HEK293T (cell line): ENCODE measurements around the gene MB.

Experiments
- CTCF ChIA-PET: fragments of 350-600 bp; formaldehyde crosslinking; extraction: SDS; loops from one replicate; lab custom pipeline; 2021; ENCODE audit warnings: antibody characterized with exemption, inconsistent platforms; lab: Yijun Ruan, JAX
- POLR2A ChIA-PET: fragments of 350-600 bp; formaldehyde crosslinking; extraction: SDS; loops from one replicate; lab custom pipeline; 2020; ENCODE audit warnings: antibody characterized with exemption, inconsistent platforms; lab: Yijun Ruan, JAX
- DNase-seq: peaks from one replicate; pipeline ENCODE4 v3.0.0; 2012; ENCODE audit warnings: mixed read lengths; ENCODE audit errors: extremely low spot score
- ARNT ChIP-seq: fragments of 450-650 bp; IDR thresholded peaks from 2 replicates; pipeline ENCODE4 v1.6.1; 2017; ENCODE audit warnings: mild to moderate bottlenecking
- BHLHE40 ChIP-seq: fragments of 450-650 bp; IDR thresholded peaks from 2 replicates; pipeline ENCODE4 v1.6.1; 2016; ENCODE audit warnings: mild to moderate bottlenecking, moderate library complexity, borderline replicate concordance
- CTBP1 ChIP-seq: fragments of 450-650 bp; IDR thresholded peaks from 2 replicates; pipeline ENCODE4 v1.6.1; 2016; ENCODE audit warnings: borderline replicate concordance
- ELF4 ChIP-seq: fragments of 450-650 bp; IDR thresholded peaks from 2 replicates; pipeline ENCODE4 v1.6.1; 2017; ENCODE audit warnings: antibody characterized with exemption
- FOXA1 ChIP-seq: fragments of 450-650 bp; IDR thresholded peaks from 2 replicates; pipeline ENCODE4 v1.6.1; 2016; ENCODE audit warnings: mild to moderate bottlenecking
- FOXK2 ChIP-seq: fragments of 450-650 bp; IDR thresholded peaks from 2 replicates; pipeline ENCODE4 v1.6.1; 2016; ENCODE audit warnings: mild to moderate bottlenecking
- FOXM1 ChIP-seq: fragments of 450-650 bp; IDR thresholded peaks from 2 replicates; pipeline ENCODE4 v1.6.1; 2017; ENCODE audit warnings: mild to moderate bottlenecking, borderline replicate concordance
- HDGF ChIP-seq: fragments of 450-650 bp; IDR thresholded peaks from 2 replicates; pipeline ENCODE4 v1.6.1; 2017; ENCODE audit warnings: antibody characterized with exemption, borderline replicate concordance
- L3MBTL2 ChIP-seq: fragments of 450-650 bp; conservative IDR thresholded peaks from 2 replicates; pipeline ENCODE4 v1.6.1; 2016; ENCODE audit warnings: mild to moderate bottlenecking
- LEF1 ChIP-seq: fragments of 450-650 bp; IDR thresholded peaks from 2 replicates; pipeline ENCODE4 v1.6.1; 2017; ENCODE audit warnings: mild to moderate bottlenecking, borderline replicate concordance
- NFRKB ChIP-seq: fragments of 450-650 bp; IDR thresholded peaks from 2 replicates; pipeline ENCODE4 v1.6.1; 2016; ENCODE audit warnings: mild to moderate bottlenecking, moderate library complexity
- PKNOX1 ChIP-seq: fragments of 450-650 bp; IDR thresholded peaks from 2 replicates; pipeline ENCODE4 v1.6.1; 2016
- SP1 ChIP-seq: fragments of 450-650 bp; IDR thresholded peaks from 2 replicates; pipeline ENCODE4 v1.6.1; 2017
- SUZ12 ChIP-seq: fragments of 450-650 bp; IDR thresholded peaks from 2 replicates; pipeline ENCODE4 v1.6.1; 2016; ENCODE audit warnings: mild to moderate bottlenecking
- TARDBP ChIP-seq: fragments of 450-650 bp; IDR thresholded peaks from 2 replicates; pipeline ENCODE4 v1.6.1; 2016
- ZNF384 ChIP-seq: fragments of 450-650 bp; IDR thresholded peaks from 2 replicates; pipeline ENCODE4 v1.6.1; 2016

Gene MB

GRCh38 chr22:35561796-35562526 is 55.2 kb downstream of the MB start:
- TF ChIP-seq HDGF (no peak), CTBP1 (no peak), SP1 (no peak), ARNT (no peak), FOXM1 (no peak), LEF1 (no peak), L3MBTL2 (no peak), PKNOX1 (no peak), SUZ12 (no peak), ELF4 (no peak)
- ChIA-PET POLR2A (no interaction called here), CTCF (no interaction called here)
- peak; percentile 46 for DNase-seq

DNA sequence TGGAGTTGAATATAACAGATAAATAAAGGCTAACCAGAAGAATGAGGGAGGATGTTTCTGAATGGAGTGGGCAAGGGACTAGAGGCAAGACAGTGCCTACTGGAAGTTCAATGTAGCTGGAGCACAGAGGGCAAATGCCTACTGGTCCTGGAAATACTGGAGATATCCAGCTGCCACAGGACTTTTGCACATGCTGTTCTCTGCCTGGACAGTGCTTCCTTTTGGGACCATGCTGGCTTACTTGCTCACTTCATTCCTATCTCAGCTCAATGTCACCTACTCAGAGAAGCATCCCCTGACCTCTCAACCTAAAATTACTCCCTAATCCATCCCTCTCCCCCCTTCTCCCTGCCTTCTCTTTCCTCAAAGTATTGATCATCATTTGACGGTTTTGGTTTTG is 56.3 kb downstream of the MB start:
- POLR2A ChIA-PET = no interaction called here
- CTCF ChIA-PET = interaction anchor here (0.8 kb wide), 1 partner anchor 19 kb away, joined by 3 read pairs; no protein-coding TSS in a partner anchor
- TF ChIP-seq NFRKB (no peak), TARDBP (no peak), FOXM1 (no peak), PKNOX1 (no peak), SUZ12 (no peak), SP1 (no peak), L3MBTL2 (no peak), HDGF (no peak), ARNT (no peak), FOXA1 (no peak), CTBP1 (no peak), ZNF384 (no peak), LEF1 (no peak)

DNA sequence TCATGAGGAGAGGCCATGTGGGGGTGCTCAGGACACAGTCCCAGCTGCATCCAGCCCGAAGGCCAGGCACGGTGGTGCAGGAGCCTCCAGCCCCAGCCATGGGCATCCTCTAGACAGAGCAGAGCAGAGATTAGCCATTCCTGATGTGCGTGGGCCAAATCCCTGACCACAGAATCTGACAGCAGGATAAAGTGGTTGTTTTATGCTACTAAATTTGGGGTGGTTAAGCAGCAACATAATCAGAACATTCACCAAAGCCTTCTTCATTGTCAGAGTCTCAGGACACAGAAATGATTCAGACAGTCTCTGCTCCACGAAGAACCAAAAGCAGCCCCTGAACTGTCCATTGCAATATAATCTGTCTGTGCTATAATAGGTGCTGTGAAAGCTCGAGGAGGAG is 56.8 kb downstream of the MB start:
- no peak for TF ChIP-seq SUZ12
- no peak for TF ChIP-seq LEF1
- TF ChIP-seq L3MBTL2 = no peak
- no peak for TF ChIP-seq CTBP1
- no peak for TF ChIP-seq ZNF384
- DNase-seq = no peak
- POLR2A ChIA-PET = no interaction called here
- CTCF ChIA-PET = interaction anchor here (0.8 kb wide), 1 partner anchor 19 kb away, joined by 3 read pairs; no protein-coding TSS in a partner anchor

More for the DNA sequence above, 56.3 kb downstream of the MB start:
- DNase-seq = no peak

GRCh38 chr22:35559354-35560005 is 57.6 kb downstream of the MB start:
- no peak for DNase-seq
- ChIA-PET CTCF (no interaction called here), POLR2A (no interaction called here)
- TF ChIP-seq HDGF (no peak), SP1 (no peak), BHLHE40 (no peak), FOXK2 (no peak), SUZ12 (no peak), NFRKB (no peak), ARNT (no peak), PKNOX1 (no peak), ZNF384 (no peak), FOXA1 (no peak), CTBP1 (no peak), TARDBP (no peak), ELF4 (no peak)

GRCh38 chr22:35558719-35559118 is 58.4 kb downstream of the MB start:
- CTCF ChIA-PET = no interaction called here
- DNase-seq = no peak
- TF ChIP-seq HDGF (no peak), L3MBTL2 (no peak), ELF4 (no peak), ZNF384 (no peak), PKNOX1 (no peak), LEF1 (no peak), SP1 (no peak), TARDBP (no peak), FOXA1 (no peak), ARNT (no peak), NFRKB (no peak), FOXK2 (no peak)

GRCh38 chr22:35558031-35558430 is 59.1 kb downstream of the MB start:
- ChIA-PET CTCF (no interaction called here), POLR2A (no interaction called here)
- TF ChIP-seq ARNT = no peak
- TF ChIP-seq L3MBTL2 = no peak
- DNase-seq = no peak

More at GRCh38 chr22:35558719-35559118, 58.4 kb downstream of the MB start:
- POLR2A ChIA-PET = no interaction called here
